ENCODE results near the gene FZD1.

DNA sequence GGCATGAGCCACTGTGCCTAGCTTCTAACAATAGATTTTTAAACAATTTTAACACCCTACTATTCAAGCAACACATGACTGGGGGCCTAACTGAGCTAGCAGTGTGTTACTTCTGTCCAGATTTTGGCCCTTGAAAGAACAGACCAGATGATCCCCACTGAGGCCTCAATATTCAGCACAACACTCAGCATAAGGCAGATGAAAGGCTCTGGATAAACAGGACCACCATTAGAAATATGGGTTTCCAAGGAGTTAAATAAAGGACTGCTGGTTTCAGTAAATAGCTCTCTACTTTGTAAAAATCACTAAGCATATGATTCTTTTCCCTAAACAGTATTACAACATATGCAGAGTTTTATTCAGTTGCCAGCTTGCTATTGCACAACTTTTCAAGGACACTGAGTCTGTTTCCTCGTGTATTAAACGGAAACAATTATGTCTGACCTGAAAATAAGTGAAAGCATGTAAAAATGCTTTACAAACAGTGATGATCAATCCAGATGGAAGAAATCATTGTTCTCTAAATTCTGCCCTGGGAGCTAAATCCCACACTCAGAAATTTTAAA is 23.8 kb upstream of the FZD1 start:
- TF ChIP-seq CEBPB (IDR thresholded peaks at IDR 0.05; ENCODE audit: borderline replicate concordance in 1 of 2, low read depth in 2 of 2, low read length in 2 of 2), result no peak
- no peak for TF ChIP-seq BCL11A (IDR thresholded peaks at IDR 0.05; ENCODE audit: low read depth, low read length)
